ENCODE measurements around the gene TRMT6.

The TRMT6 gene

DNA sequence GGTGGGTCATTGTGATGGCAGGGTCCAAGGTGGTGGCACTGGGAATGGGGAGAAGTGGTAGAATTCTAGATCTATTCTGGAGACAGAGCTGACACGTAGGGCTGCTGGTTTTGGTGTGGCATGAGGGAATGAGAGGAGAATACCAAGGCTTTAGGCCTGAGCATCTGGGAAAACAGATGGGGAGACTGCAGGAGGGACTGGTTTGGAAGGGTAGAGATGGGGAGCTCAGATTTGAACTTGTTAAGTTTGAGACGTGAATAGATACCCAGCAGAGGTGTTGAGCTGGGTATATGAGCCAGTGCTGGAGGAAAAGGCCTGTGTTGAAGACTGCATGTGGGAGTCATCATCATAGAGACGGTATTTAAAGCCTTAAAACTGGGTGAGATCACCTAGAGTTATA is 17.5 kb downstream of the TRMT6 start:
- no peak for DNase-seq (ENCODE audit: low read depth in 1 of 2, low spot score in 1 of 2)
- H3K4me3 ChIP-seq (replicated peaks; ENCODE audit: insufficient read depth, low read length) = no peak overlapping the region
- no peak overlapping the region for H3K27ac ChIP-seq (replicated peaks)
- TF ChIP-seq, protein P1, sequence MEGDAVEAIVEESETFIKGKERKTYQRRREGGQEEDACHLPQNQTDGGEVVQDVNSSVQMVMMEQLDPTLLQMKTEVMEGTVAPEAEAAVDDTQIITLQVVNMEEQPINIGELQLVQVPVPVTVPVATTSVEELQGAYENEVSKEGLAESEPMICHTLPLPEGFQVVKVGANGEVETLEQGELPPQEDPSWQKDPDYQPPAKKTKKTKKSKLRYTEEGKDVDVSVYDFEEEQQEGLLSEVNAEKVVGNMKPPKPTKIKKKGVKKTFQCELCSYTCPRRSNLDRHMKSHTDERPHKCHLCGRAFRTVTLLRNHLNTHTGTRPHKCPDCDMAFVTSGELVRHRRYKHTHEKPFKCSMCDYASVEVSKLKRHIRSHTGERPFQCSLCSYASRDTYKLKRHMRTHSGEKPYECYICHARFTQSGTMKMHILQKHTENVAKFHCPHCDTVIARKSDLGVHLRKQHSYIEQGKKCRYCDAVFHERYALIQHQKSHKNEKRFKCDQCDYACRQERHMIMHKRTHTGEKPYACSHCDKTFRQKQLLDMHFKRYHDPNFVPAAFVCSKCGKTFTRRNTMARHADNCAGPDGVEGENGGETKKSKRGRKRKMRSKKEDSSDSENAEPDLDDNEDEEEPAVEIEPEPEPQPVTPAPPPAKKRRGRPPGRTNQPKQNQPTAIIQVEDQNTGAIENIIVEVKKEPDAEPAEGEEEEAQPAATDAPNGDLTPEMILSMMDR (IDR thresholded peaks at IDR 0.05; ENCODE audit: insufficient read depth, low read length) = no peak
- TF ChIP-seq POLR2AphosphoS5 (IDR thresholded peaks at IDR 0.05; ENCODE audit: low read depth) (no peak), GABPA (IDR thresholded peaks at IDR 0.05; ENCODE audit: low read depth) (no peak), SPI1 (IDR thresholded peaks at IDR 0.05; ENCODE audit: borderline replicate concordance, low read depth) (no peak)
- TF ChIP-seq, protein P2, sequence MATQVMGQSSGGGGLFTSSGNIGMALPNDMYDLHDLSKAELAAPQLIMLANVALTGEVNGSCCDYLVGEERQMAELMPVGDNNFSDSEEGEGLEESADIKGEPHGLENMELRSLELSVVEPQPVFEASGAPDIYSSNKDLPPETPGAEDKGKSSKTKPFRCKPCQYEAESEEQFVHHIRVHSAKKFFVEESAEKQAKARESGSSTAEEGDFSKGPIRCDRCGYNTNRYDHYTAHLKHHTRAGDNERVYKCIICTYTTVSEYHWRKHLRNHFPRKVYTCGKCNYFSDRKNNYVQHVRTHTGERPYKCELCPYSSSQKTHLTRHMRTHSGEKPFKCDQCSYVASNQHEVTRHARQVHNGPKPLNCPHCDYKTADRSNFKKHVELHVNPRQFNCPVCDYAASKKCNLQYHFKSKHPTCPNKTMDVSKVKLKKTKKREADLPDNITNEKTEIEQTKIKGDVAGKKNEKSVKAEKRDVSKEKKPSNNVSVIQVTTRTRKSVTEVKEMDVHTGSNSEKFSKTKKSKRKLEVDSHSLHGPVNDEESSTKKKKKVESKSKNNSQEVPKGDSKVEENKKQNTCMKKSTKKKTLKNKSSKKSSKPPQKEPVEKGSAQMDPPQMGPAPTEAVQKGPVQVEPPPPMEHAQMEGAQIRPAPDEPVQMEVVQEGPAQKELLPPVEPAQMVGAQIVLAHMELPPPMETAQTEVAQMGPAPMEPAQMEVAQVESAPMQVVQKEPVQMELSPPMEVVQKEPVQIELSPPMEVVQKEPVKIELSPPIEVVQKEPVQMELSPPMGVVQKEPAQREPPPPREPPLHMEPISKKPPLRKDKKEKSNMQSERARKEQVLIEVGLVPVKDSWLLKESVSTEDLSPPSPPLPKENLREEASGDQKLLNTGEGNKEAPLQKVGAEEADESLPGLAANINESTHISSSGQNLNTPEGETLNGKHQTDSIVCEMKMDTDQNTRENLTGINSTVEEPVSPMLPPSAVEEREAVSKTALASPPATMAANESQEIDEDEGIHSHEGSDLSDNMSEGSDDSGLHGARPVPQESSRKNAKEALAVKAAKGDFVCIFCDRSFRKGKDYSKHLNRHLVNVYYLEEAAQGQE (IDR thresholded peaks at IDR 0.05; ENCODE audit: insufficient replicate concordance, low read depth) = no peak
- no peaks in the 10 kb centered on the region for H3K27me3 ChIP-seq (ENCODE audit: insufficient read depth, poor library complexity, severe bottlenecking)

DNA sequence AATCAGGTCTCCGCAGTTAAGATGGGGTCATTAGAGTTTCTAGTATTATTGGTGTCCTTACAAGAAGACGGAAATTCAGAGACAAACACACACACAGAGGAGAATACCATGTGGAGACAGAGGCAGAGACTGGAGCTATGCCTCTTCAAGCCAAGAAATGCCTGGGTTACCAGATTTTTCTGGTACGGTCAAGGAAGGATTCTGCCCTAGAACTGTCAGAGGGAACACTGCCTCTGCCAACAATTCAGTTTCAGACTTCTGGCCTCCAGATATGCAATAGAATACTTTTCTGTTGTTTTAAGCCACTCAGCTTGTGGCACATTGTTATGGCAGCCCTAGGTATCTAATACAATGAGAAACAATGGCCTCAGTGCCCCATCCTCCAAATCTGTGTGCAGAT is 18.9 kb downstream of the TRMT6 start:
- Histone ChIP-seq H3K4me3 (replicated peaks; ENCODE audit: insufficient read depth, low read length) (no peak overlapping the region), H3K27me3 (ENCODE audit: insufficient read depth, poor library complexity, severe bottlenecking) (no peaks in the 10 kb centered on the region), H3K27ac (replicated peaks) (no peak overlapping the region)
- DNase-seq (ENCODE audit: low read depth in 1 of 2, low spot score in 1 of 2) = no peak
- TF ChIP-seq GABPA (IDR thresholded peaks at IDR 0.05; ENCODE audit: low read depth) = no peak
- no peak for TF ChIP-seq POLR2AphosphoS5 (IDR thresholded peaks at IDR 0.05; ENCODE audit: low read depth)
- no peak for TF ChIP-seq SPI1 (IDR thresholded peaks at IDR 0.05; ENCODE audit: borderline replicate concordance, low read depth)
- TF ChIP-seq, protein P2 (IDR thresholded peaks at IDR 0.05; ENCODE audit: insufficient replicate concordance, low read depth) = no peak
- TF ChIP-seq, protein P1 (IDR thresholded peaks at IDR 0.05; ENCODE audit: insufficient read depth, low read length) = no peak

DNA sequence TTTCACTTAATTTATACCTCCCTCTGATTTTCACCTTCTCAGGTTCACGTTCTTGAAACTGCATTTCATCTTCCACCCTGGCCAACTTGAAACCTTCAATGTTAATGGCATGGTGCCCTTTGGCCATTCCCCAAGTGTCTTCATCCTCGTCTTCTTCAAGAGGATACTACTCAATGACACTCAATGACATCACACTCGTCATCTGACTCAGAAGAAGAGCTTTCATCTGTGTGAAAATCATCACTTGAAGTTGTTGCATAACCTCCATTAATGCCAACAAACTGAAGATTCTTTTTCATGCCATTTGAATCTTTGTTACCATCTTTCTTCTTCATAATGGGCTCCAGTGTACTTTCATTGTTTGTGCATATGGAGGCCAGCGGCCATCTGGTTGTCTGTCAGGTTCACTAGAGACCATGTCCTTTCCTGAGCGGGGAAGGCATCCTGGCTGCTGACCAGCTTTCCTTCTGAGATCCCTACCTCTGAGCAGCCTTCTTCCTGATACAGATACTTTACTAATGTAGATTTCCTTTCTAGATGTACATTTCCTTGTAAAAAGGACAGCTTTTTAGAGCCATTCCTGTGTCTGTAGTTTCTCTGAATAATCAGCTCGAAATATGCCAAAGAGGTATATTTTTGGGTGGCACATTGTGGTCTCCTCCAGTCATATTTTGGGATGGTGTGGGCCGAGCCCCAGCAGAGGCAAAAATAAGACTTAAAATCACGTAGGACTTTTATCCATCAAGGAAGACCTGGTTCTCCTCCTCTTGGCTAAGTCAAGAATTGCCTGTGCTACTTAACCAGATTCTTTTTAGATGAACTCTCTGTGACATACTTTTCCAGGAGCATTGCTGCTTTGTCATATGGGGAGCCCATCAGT is 21.3 kb downstream of the TRMT6 start:
- no peak for DNase-seq (ENCODE audit: low read depth in 1 of 2, low spot score in 1 of 2)
- no peak overlapping the region for H3K4me3 ChIP-seq (replicated peaks; ENCODE audit: insufficient read depth, low read length)

More for the DNA sequence above, 21.3 kb downstream of the TRMT6 start:
- no peak overlapping the region for H3K27ac ChIP-seq (replicated peaks)
- no peaks in the 10 kb centered on the region for H3K27me3 ChIP-seq (ENCODE audit: insufficient read depth, poor library complexity, severe bottlenecking)
- TF ChIP-seq POLR2AphosphoS5 (IDR thresholded peaks at IDR 0.05; ENCODE audit: low read depth) = no peak
- TF ChIP-seq, protein P1 (IDR thresholded peaks at IDR 0.05; ENCODE audit: insufficient read depth, low read length) = no peak
- no peak for TF ChIP-seq GABPA (IDR thresholded peaks at IDR 0.05; ENCODE audit: low read depth)

All from HL-60 (cell line).